Neutrophil (primary cell): Measurements from ENCODE around the gene CFAP65.

ENCODE experiments used
- H3K27ac ChIP-seq: fragments of 200-600 bp; sonication (generic); 2 replicates; pipeline ENCODE4 v1.5.1; 2016; ENCODE audit warnings: mild to moderate bottlenecking, moderate library complexity
- H3K27me3 ChIP-seq: fragments of 200-600 bp; sonication (generic); 2 replicates; pipeline ENCODE4 v1.6.0; 2016; ENCODE audit warnings: mild to moderate bottlenecking
- H3K36me3 ChIP-seq: fragments of 200-600 bp; sonication (generic); 2 replicates; pipeline ENCODE4 v1.5.1; 2017
- H3K4me1 ChIP-seq, 2 experiments: fragments of 200-600 bp in 1 of 2; sonication (generic) in 1 of 2; 1 replicate in 1 of 2; 2 replicates in 1 of 2; pipeline versions ENCODE4 v1.5.1 to v1.6.1; 2013 to 2016; ENCODE audit warnings: low read depth in 1 of 2, low read length in 1 of 2, mild to moderate bottlenecking in 1 of 2, moderate library complexity in 1 of 2; ENCODE audit not compliant: control insufficient read depth in 1 of 2, insufficient read depth in 1 of 2
- H3K4me3 ChIP-seq, 2 experiments: fragments of 200-600 bp in 1 of 2; sonication (generic) in 1 of 2; 1 replicate in 1 of 2; 2 replicates in 1 of 2; pipeline ENCODE4 v1.5.1; 2013 to 2016; ENCODE audit warnings: low read depth in 1 of 2, low read length in 1 of 2, mild to moderate bottlenecking in 1 of 2, moderate library complexity in 1 of 2
- H3K9me3 ChIP-seq: fragments of 200-600 bp; sonication (generic); 2 replicates; pipeline ENCODE4 v1.5.1; 2016
- CTCF ChIP-seq: fragments of 200-600 bp; sonication (generic); IDR thresholded peaks from 2 replicates; pipeline ENCODE4 v1.5.1; 2016; ENCODE audit warnings: antibody characterized with exemption

Gene CFAP65

GRCh38 chr2:219049282-219049681 is 8.0 kb upstream of the CFAP65 start:
- Histone ChIP-seq H3K4me3 (no peak overlapping the region), H3K9me3 (no peaks in the 10 kb centered on the region), H3K27me3 (peaks cover 98% of the 10 kb centered on the region), H3K4me1 (no peaks in the 10 kb centered on the region), H3K36me3 (no peaks in the 10 kb centered on the region), H3K27ac (no peak overlapping the region)
- no peak for TF ChIP-seq CTCF

GRCh38 chr2:219045937-219046550 is 4.7 kb upstream of the CFAP65 start:
- Histone ChIP-seq H3K27ac (no peak overlapping the region), H3K4me1 (no peaks in the 10 kb centered on the region), H3K4me3 (no peak overlapping the region), H3K9me3 (no peaks in the 10 kb centered on the region), H3K27me3 (peaks cover 98% of the 10 kb centered on the region), H3K36me3 (no peaks in the 10 kb centered on the region)
- no peak for TF ChIP-seq CTCF

GRCh38 chr2:219042750-219043149 is 1.4 kb upstream of the CFAP65 start:
- H3K36me3 ChIP-seq: no peaks in the 10 kb centered on the region
- no peaks in the 10 kb centered on the region for H3K4me1 ChIP-seq
- no peak overlapping the region for H3K4me3 ChIP-seq
- peaks cover 98% of the 10 kb centered on the region for H3K27me3 ChIP-seq
- H3K27ac ChIP-seq: no peak overlapping the region
- H3K9me3 ChIP-seq: no peaks in the 10 kb centered on the region
- no peak for TF ChIP-seq CTCF

- Histone ChIP-seq H3K4me1 (no peaks in the 10 kb centered on the region), H3K4me3 (no peak overlapping the region), H3K27me3 (peaks cover 98% of the 10 kb centered on the region), H3K36me3 (no peaks in the 10 kb centered on the region), H3K27ac (no peak overlapping the region), H3K9me3 (no peaks in the 10 kb centered on the region)
- no peak for TF ChIP-seq CTCF
These were observed 841 bp upstream of the CFAP65 start for GRCh38 chr2:219042157-219042556.

- Histone ChIP-seq H3K27me3 (peaks cover 100% of the 10 kb centered on the region), H3K4me1 (no peaks in the 10 kb centered on the region), H3K4me3 (no peak overlapping the region), H3K9me3 (no peaks in the 10 kb centered on the region), H3K27ac (no peak overlapping the region), H3K36me3 (no peaks in the 10 kb centered on the region)
- no peak for TF ChIP-seq CTCF
These were observed 2.7 kb downstream of the CFAP65 start for GRCh38 chr2:219038600-219038999.
